Stimulated activated CD4-positive, alpha-beta T cell treated with anti-CD3 and anti-CD28 coated beads, TNF-alpha, amount 100 ng/mL, for 1 hour (primary cell): ENCODE results near the gene GLB1L3.
"Not testable (repeated sequence)": the region's sequence is repeated elsewhere in the genome, so short reads cannot be mapped to it uniquely, and the experiment has no call there.

Experiments
- DNase-seq, 3 donors: peaks; one replicate each; pipeline ENCODE4 v3.0.0-alpha.2; 2020; ENCODE audit warnings: low read depth in 3 of 3, low spot score in 1 of 3

The GLB1L3 gene

GRCh38 chr11:134272381-134273316, 3.5 kb upstream of the GLB1L3 start:
- no peak for DNase-seq

- DNase-seq = no peak
These were observed 2.9 kb upstream of the GLB1L3 start for GRCh38 chr11:134273317-134273712.

GRCh38 chr11:134275188-134275533, 1.0 kb upstream of the GLB1L3 start:
- no peak for DNase-seq

- no peak for DNase-seq
These were observed 410 bp downstream of the GLB1L3 start for GRCh38 chr11:134276396-134277182.

GRCh38 chr11:134277183-134278001, 1.2 kb downstream of the GLB1L3 start:
- DNase-seq = no peak

- DNase-seq = no peak
These were observed 2.2 kb downstream of the GLB1L3 start for GRCh38 chr11:134278356-134278755.

- not testable (repeated sequence) for DNase-seq
These were observed 5.5 kb downstream of the GLB1L3 start for GRCh38 chr11:134281635-134282034.

- no peak for DNase-seq
These were observed 6.2 kb downstream of the GLB1L3 start for GRCh38 chr11:134282121-134283045.

GRCh38 chr11:134283461-134284230, 7.5 kb downstream of the GLB1L3 start:
- DNase-seq = no peak

GRCh38 chr11:134284349-134284748, 8.2 kb downstream of the GLB1L3 start:
- not testable (repeated sequence) for DNase-seq

- DNase-seq = no peak
These were observed 11.4 kb downstream of the GLB1L3 start for GRCh38 chr11:134287561-134287960.

- no peak for DNase-seq
These were observed 12.3 kb downstream of the GLB1L3 start for GRCh38 chr11:134288486-134288885.

- DNase-seq = no peak
These were observed 13.0 kb downstream of the GLB1L3 start for GRCh38 chr11:134289167-134289566.

- no peak for DNase-seq
These were observed 13.6 kb downstream of the GLB1L3 start for GRCh38 chr11:134289789-134290188.

- no peak for DNase-seq
These were observed 14.5 kb downstream of the GLB1L3 start for GRCh38 chr11:134290646-134291045.

- DNase-seq = no peak
These were observed 15.0 kb downstream of the GLB1L3 start for GRCh38 chr11:134291196-134291595.

GRCh38 chr11:134292661-134293060, 16.5 kb downstream of the GLB1L3 start:
- DNase-seq = no peak

- no peak for DNase-seq
These were observed 17.2 kb downstream of the GLB1L3 start for GRCh38 chr11:134293119-134294113.
